ENCODE measurements around the gene TSR1.
A peak's percentile ranks its signal among the peaks of the same experiment; 100 is the strongest.
"Not testable (repeated sequence)": the region's sequence is repeated elsewhere in the genome, so short reads cannot be mapped to it uniquely, and the experiment has no call there.

Gene TSR1

DNA sequence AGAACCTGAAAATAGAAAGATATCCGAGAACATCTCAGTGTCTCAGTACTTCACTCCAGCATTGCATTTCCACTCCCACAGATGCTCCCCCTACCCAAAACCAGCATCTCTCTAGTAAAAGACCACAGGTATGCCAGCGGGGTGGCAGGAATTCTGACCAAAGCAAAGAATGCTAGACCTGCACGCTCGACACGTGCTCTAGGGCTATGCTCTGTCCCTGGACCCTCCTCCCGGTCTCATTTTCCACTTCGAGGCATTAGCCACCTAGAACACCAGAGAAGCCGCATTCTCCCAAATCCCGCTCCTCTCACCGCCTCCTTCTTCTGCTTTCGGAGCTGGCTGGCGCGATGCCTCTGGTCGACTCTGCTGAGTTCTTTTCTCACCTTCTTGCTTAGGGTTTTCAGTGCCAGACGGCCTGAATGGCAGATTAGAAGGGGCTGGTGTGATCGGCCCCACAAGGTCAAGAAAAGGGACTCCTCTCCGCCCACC, 487 bp downstream of the TSR1 start:
- DNase-seq, result no peak

DNA sequence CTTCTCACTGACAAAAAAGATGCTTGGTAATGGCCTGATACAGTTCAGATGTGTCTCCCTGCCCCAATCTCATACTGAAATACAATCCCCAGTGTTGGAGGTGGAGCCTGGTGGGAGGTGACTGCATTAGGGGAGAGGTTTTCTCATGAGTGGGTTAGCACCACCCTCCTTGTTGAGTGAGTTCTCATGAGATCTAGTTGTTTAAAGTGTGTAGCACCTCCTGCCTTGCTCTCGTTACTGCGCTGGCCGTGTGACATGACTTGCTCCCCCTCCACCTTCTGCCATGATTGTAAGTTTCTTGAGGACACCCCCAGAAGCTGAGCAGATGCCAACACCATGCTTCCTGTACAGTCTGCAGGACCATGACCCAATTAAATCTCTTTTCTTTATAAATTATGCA, 5.0 kb downstream of the TSR1 start:
- DNase-seq, result no peak

- no peak for DNase-seq
Observed at GRCh38 chr17:2323629-2324314, 12.5 kb downstream of the TSR1 start.

DNA sequence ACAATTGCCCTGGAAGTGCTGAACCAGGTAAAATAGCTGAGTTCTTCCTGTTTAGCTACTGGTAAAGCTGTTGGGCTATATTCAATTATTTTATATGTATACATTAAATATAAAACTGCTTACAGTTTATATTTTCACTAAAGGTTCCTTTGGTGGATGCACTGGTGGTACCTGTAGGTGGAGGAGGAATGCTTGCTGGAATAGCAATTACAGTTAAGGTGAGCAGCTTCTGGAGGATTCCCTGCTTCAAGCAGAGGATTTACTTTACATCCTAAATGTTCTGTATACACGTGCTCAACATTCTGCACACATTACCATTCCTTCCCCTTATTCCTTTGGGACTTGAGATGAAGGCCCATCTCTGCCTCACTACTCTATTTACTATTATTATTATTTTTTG, 14.9 kb downstream of the TSR1 start:
- no peak for DNase-seq

DNA sequence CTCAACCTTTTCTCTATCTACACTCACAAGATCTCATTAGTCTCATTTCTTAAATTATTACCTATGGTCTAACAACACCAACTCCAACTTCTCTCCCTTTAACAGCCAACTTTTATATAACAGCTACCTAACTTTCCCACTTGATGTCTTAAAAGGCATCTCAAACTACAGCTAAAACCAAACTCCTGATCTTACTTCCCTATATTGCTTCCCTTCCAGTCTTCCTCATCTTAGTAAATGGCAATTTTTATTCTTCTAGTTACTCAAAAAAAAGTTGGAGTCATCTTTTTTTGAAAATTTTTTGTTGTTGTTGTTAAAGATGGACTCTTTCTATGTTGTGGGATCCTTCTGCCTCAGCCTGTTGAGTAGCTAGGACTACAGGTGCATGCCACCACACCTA, 17.2 kb downstream of the TSR1 start:
- DNase-seq, result no peak

GRCh38 chr17:2317796-2318195, 18.5 kb downstream of the TSR1 start:
- no peak for DNase-seq

GRCh38 chr17:2316916-2317205, 19.4 kb downstream of the TSR1 start:
- DNase-seq, result not testable (repeated sequence)

DNA sequence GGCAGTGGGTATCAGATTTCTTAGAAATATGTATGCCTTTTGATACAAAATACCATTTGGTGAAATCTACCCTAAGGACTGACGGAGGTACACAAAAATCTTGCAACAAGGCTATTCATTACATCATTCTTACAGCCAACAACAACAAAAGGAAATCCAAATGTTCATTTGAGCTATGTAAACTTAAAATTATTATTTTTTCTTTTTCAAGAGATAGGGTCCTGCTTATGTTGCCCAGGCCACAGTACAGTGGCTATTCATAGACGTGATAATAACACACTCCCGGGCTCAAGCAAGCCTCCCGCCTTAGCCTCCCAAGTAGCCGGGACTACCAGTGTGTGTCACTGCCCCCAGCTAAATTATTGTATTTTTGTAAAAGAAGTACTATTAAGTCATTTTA, 23.5 kb downstream of the TSR1 start:
- no peak for DNase-seq

- DNase-seq, result no peak
Observed at GRCh38 chr17:2309338-2310154, 26.7 kb downstream of the TSR1 start.

- no peak for DNase-seq
Observed at GRCh38 chr17:2304931-2305330, 31.3 kb downstream of the TSR1 start.

GRCh38 chr17:2303204-2304188, 32.8 kb downstream of the TSR1 start, which contains the start of the genes SMG6 and SRR:
Gene SMG6, minus strand, starts transcription at chr17:2303785. Its CDS starts 65 bp downstream, at chr17:2303720.
Gene SRR, plus strand, starts transcription at chr17:2303950. Its CDS starts 11,611 bp downstream, at chr17:2315561.
- peak; percentile 90 to 97 (median 94) for DNase-seq

- DNase-seq, result no peak
Observed at GRCh38 chr17:2302778-2303203, 33.5 kb downstream of the TSR1 start.

DNA sequence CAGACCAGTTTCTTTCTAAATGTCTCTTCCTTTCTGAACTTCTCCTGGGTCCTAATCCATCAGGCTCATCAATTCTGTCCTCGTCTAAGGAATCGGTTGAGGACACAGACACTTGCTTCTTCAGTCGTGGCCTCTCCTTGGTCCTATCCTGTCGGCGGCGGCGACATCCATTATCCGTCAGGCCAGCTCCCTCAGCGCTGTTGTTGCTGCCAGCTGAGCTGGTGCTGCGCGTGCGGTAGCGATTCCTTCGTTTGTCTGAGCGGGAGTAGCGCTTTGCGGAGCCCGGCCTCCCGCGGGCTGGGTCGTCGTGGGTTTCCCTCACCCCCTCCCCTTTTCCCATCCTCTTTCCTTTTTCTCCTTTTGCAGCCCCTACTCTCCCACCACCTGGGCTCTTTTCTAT, 36.5 kb downstream of the TSR1 start:
- DNase-seq, result no peak

- no peak for DNase-seq
Observed at GRCh38 chr17:2299136-2299535, 37.1 kb downstream of the TSR1 start.

- DNase-seq, result no peak
Observed at GRCh38 chr17:2297023-2297422, 39.2 kb downstream of the TSR1 start.

GRCh38 chr17:2295575-2295974, 40.7 kb downstream of the TSR1 start:
- DNase-seq, result no peak

GRCh38 chr17:2292100-2292499, 44.2 kb downstream of the TSR1 start:
- DNase-seq, result no peak

DNA sequence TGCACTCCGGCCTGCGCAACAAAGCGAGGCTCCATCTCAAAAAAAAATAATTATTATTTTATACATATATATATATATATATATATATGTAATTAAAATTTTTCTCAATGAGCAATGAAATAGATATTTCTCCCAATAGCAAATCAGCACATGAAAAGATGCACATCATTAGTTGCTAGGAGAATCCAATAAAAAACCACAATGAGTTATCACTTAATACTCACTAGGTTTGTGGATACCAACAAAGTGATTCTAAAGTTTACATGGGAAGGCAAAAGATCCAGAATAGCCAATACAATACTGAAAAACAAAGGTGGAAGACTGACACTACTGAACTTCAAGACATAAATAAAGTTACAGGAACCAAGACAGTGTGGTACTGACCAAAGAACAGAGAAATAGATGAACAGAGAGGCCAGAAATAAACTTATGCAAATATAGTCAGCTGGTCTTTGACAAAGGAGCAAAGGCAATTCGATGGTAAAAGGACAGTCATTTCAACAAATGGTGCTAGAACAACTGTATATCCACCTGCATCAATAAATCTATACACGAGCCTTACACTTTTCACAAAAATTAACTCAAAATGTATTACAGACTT, 46.3 kb downstream of the TSR1 start:
- no peak for DNase-seq

GRCh38 chr17:2283302-2283701, 53.0 kb downstream of the TSR1 start:
- DNase-seq, result no peak

DNA sequence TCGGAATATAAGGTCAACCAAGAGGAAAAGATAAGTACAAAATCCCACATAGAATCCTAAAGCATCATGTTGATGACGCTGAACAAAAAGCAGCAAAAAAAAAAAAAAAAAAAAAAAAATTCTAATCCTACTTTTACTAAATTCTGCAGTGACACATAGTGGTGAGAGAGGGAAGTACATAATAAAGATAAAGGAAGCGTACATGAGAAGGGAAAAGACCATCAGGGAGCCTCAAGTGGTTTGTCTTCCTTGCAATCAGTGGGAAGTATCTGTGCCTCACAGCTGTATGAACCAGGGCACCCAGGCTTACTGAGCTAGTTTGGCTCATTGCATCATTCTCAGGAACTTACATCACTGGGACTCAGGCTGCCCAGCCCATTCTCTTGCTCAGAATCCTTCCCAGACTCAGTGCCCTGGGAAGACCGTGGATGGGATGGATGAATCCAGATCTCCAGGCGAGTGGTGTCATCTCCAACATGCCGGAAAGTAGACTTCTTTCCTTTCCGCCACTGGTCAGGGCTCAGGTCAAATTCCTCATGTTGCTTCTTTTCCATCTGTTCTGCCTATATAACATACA, 53.9 kb downstream of the TSR1 start:
- DNase-seq, result no peak

DNA sequence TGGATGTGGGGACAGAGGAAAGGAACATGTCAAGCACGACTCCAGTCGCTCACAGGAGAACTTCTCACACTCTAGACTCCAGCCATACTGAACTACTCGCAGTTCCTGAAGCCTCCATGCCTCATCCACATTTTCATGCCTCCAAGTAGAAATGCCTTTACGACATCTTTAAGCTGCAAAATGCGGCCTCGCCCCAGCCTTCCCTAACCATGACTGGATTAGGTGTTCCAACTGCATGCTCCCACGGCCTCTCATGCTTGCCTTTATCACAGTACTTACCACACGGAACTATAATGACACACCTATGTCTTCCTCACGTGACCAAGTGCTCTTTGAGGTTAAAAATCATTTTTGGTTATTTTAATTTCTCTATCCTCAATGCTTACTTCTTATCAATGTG, 56.5 kb downstream of the TSR1 start:
- no peak for DNase-seq
